T-helper 17 cell (primary cell): ENCODE data around the gene TGOLN2. TPM values are rescaled to one million over a fixed set of nuclear protein-coding genes. Genes with fewer than 3 reads are reported as not detected.
"Not testable (repeated sequence)": the region's sequence is repeated elsewhere in the genome, so short reads cannot be mapped to it uniquely, and the experiment has no call there.

Experiments
- ATAC-seq: fragments of 150-1000 bp; cut with Tn5 transposase; 2 replicates; pipeline ENCODE4 v1.10.0; 2021; ENCODE audit warnings: mild to moderate bottlenecking, moderate library complexity
- DNase-seq, 3 donors: peaks; one replicate each; pipeline versions ENCODE4 v3.0.0 to v3.0.0-alpha.2; 2020 to 2021
- H3K9me3 ChIP-seq: one replicate; pipeline ENCODE4 v1.7.0; 2013; ENCODE audit warnings: low read length, mild to moderate bottlenecking; ENCODE audit not compliant: control insufficient read depth, poor library complexity, severe bottlenecking
- H3K27ac Mint-ChIP-seq: one replicate; pipeline ENCODE4 v1.8.0; 2022; ENCODE audit warnings: mild to moderate bottlenecking, moderate library complexity, mixed read lengths
- H3K27me3 Mint-ChIP-seq: one replicate; pipeline ENCODE4 v1.8.0; 2022; ENCODE audit warnings: mixed read lengths
- H3K36me3 Mint-ChIP-seq: one replicate; pipeline ENCODE4 v1.8.0; 2022; ENCODE audit warnings: low read depth, mixed read lengths
- H3K4me1 Mint-ChIP-seq: one replicate; pipeline ENCODE4 v1.8.0; 2022; ENCODE audit warnings: mild to moderate bottlenecking, mixed read lengths
- H3K4me3 Mint-ChIP-seq: one replicate; pipeline ENCODE4 v1.8.0; 2022; ENCODE audit warnings: mild to moderate bottlenecking, moderate library complexity, mixed read lengths
- total RNA-seq, 4 donors: library from RNA in 2 of 4; stranded (reverse) in 2 of 4; gene quantifications; one replicate each; pipeline ENCODE4 v1.2.3 and lab custom pipeline; 2022 to 2026

The TGOLN2 gene
- total RNA-seq, 2 donors from 2014 or later, result 122 to 125 TPM

DNA sequence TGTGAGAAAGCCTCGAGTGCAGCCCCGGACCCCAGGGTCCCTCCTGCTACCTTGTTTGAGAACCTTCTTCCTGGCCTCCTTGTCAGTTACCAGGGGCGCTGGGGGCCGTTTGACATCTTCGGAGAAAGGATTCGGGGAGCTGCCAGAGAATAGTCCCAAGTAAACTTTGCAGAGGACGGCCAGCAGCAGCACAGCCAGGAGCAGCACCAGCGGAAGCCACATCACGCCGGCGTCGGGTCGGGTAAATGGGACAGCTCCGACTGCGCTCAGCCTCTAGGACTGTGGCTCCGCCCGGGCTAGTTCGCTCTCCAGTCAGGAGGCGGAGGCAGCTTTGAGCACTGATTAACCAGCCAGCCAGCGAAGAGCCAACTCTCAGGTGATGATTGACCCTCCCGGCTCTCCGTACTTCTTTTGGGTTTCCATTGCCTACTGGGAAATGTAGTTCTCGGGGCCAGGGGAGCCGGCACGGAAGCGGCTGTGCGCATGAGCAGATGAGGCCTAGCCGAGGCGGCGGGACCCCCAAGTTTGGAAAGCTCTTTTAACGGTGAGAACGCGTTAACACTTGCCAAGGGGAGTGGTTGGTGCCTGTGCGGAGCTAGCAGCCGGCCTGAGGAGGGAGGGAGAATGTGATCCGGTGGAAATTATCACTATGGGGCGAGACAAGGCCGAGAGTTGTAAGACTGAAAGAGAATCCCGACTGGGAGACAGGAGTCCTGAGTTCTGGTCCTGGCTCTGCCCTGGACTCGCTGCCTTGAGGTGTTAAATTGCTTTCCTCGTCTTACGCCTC lies 26.7 kb upstream of the TGOLN2 start, which contains the start of the genes ELMOD3 and RETSAT:
Gene ELMOD3, plus strand, starts transcription at position 484 of the 787 bp plus-strand sequence. CDS start 2,430 bp downstream, outside the sequence.
Gene RETSAT, minus strand, starts transcription at position 243 of the 787 bp plus-strand sequence. Its CDS starts 21 bp downstream, at position 222.
- peak; percentile 99 for ATAC-seq
- Mint-ChIP-seq H3K4me1 (peaks cover 24% of the 10 kb centered on the region), H3K27ac (peak within 1 kb of the TSS; percentile 98), H3K4me3 (peak within 1 kb of the TSS; percentile 99), H3K27me3 (no peaks in the 10 kb centered on the region), H3K36me3 (peaks cover 12% of the 10 kb centered on the region)
- DNase-seq, result peak; percentile 86 to 93 (median 92)
- no peaks in the 10 kb centered on the region for H3K9me3 ChIP-seq

DNA sequence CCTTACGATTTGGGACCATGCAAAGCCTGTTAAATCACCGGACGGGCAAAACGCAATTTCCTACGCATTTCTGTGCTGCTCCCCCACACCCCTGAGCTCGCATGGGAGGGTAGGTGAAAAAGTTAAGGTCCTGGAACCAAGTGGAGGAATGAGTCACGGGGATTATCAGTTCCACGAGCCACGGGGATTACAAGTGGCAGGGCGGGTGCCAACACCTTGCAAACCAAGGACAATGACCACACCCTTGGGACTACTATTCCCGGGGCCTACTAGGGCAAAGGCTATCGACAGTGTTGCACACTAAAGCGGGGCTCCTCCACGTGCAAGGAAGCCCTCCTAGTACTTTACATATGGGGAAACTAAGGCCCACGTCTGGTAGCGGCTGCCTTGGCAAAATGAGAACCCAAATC lies 26.1 kb upstream of the TGOLN2 start:
- Mint-ChIP-seq H3K27me3 (no peaks in the 10 kb centered on the region), H3K36me3 (peaks cover 12% of the 10 kb centered on the region), H3K4me3 (peak overlapping the region; percentile 99), H3K4me1 (peaks cover 24% of the 10 kb centered on the region), H3K27ac (peak overlapping the region; percentile 98)
- no peaks in the 10 kb centered on the region for H3K9me3 ChIP-seq
- DNase-seq, result no peak
- ATAC-seq, result peak; percentile 2

DNA sequence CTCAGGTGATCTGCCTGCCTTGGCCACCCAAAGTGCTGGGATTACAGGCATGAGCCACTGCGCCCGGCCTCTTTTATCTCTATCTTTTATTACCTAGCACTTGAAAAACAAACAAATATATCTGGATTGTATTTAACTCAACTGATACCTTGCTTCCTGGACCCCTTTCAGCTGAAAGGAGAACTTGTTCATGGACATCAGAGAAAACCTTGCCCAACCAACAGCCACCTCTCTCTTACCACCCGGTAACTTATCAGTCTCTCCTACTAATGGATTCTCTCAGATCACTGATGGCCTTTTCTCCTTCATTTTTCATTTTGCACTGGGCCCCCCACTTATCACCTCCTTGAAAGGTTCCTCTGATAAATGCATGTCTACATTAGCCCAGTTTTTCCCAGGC lies 19.8 kb upstream of the TGOLN2 start:
- ATAC-seq (no peak), DNase-seq (no peak)
- H3K27me3 Mint-ChIP-seq, result no peaks in the 10 kb centered on the region
- peaks cover 4% of the 10 kb centered on the region for H3K4me1 Mint-ChIP-seq
- H3K9me3 ChIP-seq, result no peaks in the 10 kb centered on the region
- no peak overlapping the region for H3K4me3 Mint-ChIP-seq
- H3K27ac Mint-ChIP-seq, result no peak overlapping the region
- peaks cover 11% of the 10 kb centered on the region for H3K36me3 Mint-ChIP-seq

DNA sequence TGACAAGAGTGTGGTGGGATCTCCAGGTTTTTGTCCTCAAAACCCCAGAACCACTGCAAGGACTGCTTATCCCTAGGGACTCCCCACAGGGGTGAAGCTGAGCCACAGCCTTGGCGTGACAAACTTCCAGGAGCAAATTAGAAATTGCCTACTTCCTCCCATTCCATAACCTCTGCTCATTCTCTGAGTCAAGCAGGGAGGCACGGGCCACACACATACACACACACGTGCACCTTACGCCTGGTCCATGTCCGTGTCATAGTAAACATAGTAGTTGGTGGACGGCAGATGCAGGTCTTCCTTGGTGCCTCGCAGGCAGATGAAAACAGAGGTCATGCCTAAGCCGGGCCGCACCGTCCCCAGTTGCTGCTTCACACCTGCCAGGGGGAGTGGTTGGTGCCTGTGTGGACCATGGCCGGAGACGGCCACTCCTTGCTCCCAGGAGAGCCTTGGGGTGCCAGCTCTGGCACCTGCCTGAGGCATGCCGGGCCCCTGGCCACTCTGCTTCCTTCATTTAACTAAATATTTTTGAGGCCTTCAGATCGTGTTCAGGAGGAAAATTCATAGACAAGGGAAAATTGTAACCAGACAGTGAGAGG lies 16.7 kb upstream of the TGOLN2 start:
- Mint-ChIP-seq H3K36me3 (peaks cover 6% of the 10 kb centered on the region), H3K4me1 (peaks cover 2% of the 10 kb centered on the region), H3K27me3 (no peaks in the 10 kb centered on the region), H3K4me3 (no peak overlapping the region), H3K27ac (peak overlapping the region; percentile 45)
- DNase-seq, result no peak
- ATAC-seq, result no peak
- H3K9me3 ChIP-seq, result no peaks in the 10 kb centered on the region

DNA sequence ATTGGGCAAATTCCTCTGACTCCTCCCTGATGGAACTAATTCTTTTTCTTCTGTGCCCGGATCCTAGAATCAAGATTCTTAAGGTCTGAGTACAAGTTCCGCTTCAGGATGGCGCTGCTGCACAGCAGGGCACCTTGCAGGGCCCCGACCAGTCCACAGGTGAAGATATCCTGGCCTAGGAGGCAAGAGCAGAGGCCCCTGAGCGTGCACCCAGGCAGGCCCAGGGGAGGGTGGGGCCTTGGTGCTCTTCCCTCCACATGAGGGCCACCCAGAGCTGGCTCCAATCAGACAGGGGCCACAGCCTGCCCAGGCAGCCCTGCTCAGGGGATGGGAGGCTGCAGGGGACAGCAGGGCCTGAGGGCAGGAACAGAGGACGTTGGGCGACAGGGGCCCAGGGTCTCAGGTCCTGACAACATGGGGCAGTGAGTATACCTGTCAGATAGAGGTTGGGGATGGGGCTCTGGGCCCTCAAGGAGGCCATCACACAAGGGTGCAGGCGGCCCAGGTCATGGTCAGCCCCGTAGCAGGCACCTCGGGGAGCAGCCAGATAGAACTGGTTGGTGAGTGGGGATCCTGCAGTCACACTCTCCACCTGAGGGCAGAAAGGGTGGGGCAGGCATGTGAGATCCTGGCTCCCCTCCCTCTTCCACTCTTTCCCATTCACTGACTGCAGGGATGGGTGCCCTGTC lies 15.6 kb upstream of the TGOLN2 start:
- H3K27ac Mint-ChIP-seq, H3K4me3 Mint-ChIP-seq, H3K27me3 Mint-ChIP-seq: not testable (repeated sequence)

DNA sequence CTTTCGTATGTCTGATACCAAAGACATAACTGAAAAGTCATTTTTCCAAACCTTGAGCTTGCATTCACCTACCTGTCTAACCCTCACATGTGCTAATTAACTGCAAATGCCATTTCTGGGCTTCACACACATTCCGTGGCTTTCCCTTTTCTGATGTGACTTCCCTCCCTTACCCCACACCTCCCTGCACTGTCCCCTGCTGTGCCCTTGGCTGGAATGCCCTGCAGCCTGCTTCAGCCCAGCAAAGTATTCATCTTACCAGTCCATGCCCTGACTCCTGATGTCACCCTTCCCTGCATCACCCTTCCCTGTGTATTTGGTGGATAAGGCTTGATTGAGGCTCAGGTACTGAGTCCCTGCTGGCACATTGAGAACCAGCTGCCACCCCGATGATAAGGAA lies 14.4 kb upstream of the TGOLN2 start:
- DNase-seq, result no peak
- H3K9me3 ChIP-seq, result no peaks in the 10 kb centered on the region
- H3K36me3 Mint-ChIP-seq, result peaks cover 2% of the 10 kb centered on the region
- H3K4me1 Mint-ChIP-seq, result peaks cover 2% of the 10 kb centered on the region
- H3K4me3 Mint-ChIP-seq, result no peak overlapping the region
- H3K27me3 Mint-ChIP-seq, result no peaks in the 10 kb centered on the region
- ATAC-seq, result no peak
- no peak overlapping the region for H3K27ac Mint-ChIP-seq

More for the DNA sequence above, 15.6 kb upstream of the TGOLN2 start:
- not testable (repeated sequence) for H3K36me3 Mint-ChIP-seq, H3K9me3 ChIP-seq, H3K4me1 Mint-ChIP-seq, ATAC-seq, DNase-seq

DNA sequence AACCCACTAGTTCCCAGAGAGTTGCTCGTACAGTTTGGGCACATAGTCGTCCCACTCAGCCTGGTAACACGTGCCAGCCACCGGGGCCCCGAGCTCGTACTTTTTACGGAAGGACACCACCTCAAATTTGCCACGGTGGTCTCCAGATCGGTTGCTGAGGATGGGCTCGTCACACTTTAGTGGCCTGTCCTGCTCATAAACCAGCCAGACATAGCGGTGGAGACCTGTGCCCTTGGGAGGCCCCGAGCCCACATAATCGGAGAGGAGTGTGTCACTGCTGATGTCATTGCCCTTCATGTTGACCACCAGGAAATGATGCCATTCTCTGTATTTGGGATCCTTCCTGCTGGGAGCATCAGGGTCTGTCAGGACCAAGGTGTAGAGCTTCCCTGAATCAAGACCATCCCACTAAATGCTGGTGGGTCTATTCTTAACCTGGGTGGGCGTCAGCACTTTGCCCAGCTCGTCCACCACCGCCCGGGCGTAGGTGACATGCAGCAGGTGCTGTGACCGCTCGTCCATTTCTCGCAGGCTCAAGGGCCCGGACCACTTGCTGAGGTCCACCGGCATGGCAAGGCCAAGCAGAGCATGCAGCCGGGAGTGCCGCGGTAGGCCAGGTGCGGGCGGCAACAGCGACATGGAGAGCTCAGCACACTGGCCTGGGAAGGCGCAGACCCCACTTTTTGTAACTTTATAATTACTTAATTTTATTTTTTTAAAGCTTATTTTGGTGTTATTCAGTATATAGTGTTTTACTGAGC lies 13.7 kb upstream of the TGOLN2 start:
- Mint-ChIP-seq H3K27ac (peak overlapping the region; percentile 19), H3K4me3 (no peak overlapping the region), H3K27me3 (no peaks in the 10 kb centered on the region), H3K36me3 (peaks cover 2% of the 10 kb centered on the region), H3K4me1 (no peaks in the 10 kb centered on the region)
- no peak for ATAC-seq
- DNase-seq, result no peak
- no peaks in the 10 kb centered on the region for H3K9me3 ChIP-seq

DNA sequence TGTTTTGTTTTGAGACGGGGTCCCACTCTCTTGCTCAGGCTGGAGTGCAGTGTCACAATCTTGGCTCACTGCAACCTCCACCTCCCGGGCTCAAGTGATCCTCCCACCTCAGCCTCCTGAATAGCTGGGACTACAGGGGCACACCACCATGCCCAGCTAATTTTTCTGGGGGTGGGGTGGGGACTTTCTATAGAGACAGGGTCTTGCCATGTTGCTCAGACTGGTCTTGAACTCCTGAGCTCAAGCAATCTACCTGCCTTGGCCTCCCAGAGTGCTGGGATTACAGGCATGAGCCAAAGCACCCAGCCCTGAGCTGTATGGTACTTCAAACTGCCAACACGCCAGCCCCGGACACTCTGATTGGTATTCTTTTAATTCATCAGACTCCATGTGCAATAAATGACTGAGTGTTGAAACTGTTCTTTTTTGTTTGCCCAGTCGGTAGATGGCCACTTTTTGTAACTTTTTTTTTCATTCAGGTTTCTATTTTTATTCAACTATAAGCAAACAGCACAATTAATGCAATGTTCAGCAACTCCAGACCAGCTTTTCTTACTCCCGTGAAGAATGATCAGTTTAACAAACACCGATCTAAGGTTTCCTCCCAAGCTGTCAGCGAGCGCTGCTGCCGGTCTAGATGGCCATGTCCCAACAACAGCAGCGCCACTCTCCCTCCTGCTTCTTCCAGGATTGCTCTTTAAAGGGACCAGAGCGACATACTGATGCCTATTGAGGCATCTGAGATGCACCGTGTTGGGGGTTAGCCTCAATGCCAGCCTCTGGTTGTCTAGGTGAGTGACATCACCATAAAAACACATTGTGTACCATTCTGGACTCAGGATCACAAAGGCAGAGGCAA lies 12.5 kb upstream of the TGOLN2 start:
- ATAC-seq (no peak), DNase-seq (no peak)
- H3K27ac Mint-ChIP-seq, result peak overlapping the region; percentile 19
- H3K4me1 Mint-ChIP-seq, result no peaks in the 10 kb centered on the region
- peaks cover 2% of the 10 kb centered on the region for H3K36me3 Mint-ChIP-seq
- no peaks in the 10 kb centered on the region for H3K27me3 Mint-ChIP-seq
- no peak overlapping the region for H3K4me3 Mint-ChIP-seq
- no peaks in the 10 kb centered on the region for H3K9me3 ChIP-seq

DNA sequence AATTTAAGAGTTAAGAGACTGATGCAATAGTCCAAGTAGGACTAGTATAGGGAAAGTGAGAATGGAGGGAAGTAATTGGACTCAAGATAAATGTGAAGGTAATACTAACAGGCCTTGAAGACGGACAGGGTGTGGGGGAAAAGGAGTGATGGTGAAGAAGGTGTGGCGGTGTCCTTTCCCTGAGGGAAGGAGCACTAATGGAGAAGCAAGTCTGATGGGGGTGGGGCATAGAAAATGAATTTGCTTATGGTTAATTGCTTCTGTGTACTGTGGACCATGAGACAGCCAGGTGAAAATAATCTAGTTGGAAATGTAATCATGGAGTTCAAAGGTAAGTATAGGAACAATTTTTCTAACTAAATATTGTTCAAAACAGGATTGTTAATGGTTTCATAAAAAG lies 7.1 kb upstream of the TGOLN2 start:
- H3K36me3 Mint-ChIP-seq, result no peaks in the 10 kb centered on the region
- no peaks in the 10 kb centered on the region for H3K9me3 ChIP-seq
- H3K4me3 Mint-ChIP-seq, result no peak overlapping the region
- no peak for ATAC-seq
- H3K27me3 Mint-ChIP-seq, result no peaks in the 10 kb centered on the region
- H3K27ac Mint-ChIP-seq, result no peak overlapping the region
- H3K4me1 Mint-ChIP-seq, result no peaks in the 10 kb centered on the region
- DNase-seq, result no peak

DNA sequence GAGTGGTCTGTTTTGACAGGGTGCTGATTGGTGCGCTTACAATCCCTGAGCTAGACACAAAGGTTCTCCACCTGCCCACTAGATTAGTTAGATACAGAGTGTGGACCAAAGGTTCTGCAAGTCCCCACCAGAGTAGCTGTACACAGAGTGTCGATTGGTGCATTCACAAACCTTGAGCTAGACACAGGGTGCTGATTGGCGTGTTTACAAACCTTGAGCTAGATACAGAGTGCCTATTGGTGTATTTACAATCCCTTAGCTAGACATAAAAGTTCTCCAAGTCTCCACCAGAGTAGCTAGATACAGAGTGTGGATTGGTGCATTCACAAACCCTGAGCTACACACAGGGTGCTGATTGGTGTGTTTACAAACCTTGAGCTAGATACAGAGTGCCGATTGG lies 6.1 kb upstream of the TGOLN2 start:
- not testable (repeated sequence) for H3K27me3 Mint-ChIP-seq, H3K27ac Mint-ChIP-seq, H3K9me3 ChIP-seq, ATAC-seq, H3K4me3 Mint-ChIP-seq, H3K4me1 Mint-ChIP-seq, H3K36me3 Mint-ChIP-seq, DNase-seq

DNA sequence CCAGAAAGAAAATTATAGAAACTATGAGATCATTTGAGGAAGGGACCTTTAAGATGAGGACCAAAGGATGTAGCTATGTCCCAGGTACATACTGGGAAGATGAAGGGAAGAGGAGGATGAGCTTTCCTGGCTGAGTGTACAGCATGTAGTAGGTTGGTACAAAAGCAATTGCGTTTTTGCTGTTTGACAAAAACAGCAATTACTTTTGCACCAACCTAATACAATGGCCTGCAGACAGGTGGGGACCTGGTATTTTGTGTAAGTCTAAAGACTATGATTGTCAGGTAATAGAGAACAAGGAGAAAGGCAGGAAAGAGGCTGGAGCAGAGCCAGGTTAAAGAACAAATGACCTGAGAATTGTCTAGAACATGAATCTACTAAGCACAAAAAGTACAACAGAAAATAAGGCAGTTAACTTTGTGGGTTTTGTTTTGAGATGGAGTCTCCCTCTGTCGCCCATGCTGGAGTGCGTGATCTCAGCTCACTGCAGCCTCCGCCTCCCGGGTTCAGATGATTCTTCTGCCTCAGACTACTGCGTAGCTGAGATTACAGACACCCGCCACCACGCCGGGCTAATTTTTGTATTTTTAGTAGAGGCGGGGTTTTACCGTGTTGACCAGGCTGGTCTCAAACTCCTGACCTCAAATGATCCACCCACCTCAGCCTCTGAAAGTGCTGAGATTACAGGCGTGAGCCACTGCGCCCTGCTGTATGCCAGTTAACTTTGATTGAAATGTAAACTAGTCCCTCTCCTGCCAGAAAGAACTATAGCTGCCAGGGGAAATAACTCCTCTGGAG lies 3.2 kb upstream of the TGOLN2 start:
- Mint-ChIP-seq H3K36me3 (peaks cover 10% of the 10 kb centered on the region), H3K27ac (peak overlapping the region; percentile 41), H3K27me3 (no peaks in the 10 kb centered on the region), H3K4me1 (peaks cover 22% of the 10 kb centered on the region), H3K4me3 (peak overlapping the region; percentile 50)
- DNase-seq (no peak), ATAC-seq (no peak)
- no peaks in the 10 kb centered on the region for H3K9me3 ChIP-seq
